Upper lobe of left lung (tissue), 4 donors: ENCODE data around the gene MUCL3.

Source experiments
- POLR2A ChIP-seq, 4 donors: fragments of 450-650 bp; IDR thresholded peaks; one replicate each; pipeline ENCODE4 v1.5.1; 2016 to 2017; ENCODE audit warnings: antibody characterized with exemption in 4 of 4, mild to moderate bottlenecking in 2 of 4
- POLR2AphosphoS5 ChIP-seq, 2 donors: sonication (generic); formaldehyde crosslinking; IDR thresholded peaks; one replicate each; pipeline ENCODE4 v1.5.1; 2017; ENCODE audit warnings: antibody characterized with exemption in 2 of 2
- TF ChIP-seq, protein P1 (sequence below), 6 experiments: fragments of 450-650 bp in 4 of 6; fragments of 200-600 bp in 2 of 6; sonication (generic) in 2 of 6; IDR thresholded peaks; one replicate each; pipeline ENCODE4 v1.5.1; 2016 to 2019; ENCODE audit warnings: antibody characterized with exemption in 6 of 6

DNA sequence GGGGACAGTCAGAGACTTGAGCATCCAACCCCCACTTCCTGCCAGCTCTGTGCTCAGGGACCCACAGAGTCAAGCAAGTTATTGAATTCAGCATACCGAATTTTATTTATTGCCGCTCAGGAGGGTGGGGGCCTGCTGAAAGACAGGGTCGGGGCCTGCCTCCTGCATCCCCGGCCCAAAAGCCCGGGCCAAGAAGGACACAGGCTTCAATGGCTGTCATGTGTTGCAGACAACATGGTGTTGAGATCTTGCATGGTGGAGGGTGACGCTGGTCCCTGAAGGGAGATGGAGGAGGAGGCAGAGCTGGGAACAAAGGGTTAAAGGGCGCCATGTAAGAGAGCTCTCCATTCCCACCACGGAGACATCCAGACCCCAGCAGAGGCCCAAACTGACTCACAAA lies 9.5 kb upstream of the MUCL3 start:
- TF ChIP-seq, protein P1, sequence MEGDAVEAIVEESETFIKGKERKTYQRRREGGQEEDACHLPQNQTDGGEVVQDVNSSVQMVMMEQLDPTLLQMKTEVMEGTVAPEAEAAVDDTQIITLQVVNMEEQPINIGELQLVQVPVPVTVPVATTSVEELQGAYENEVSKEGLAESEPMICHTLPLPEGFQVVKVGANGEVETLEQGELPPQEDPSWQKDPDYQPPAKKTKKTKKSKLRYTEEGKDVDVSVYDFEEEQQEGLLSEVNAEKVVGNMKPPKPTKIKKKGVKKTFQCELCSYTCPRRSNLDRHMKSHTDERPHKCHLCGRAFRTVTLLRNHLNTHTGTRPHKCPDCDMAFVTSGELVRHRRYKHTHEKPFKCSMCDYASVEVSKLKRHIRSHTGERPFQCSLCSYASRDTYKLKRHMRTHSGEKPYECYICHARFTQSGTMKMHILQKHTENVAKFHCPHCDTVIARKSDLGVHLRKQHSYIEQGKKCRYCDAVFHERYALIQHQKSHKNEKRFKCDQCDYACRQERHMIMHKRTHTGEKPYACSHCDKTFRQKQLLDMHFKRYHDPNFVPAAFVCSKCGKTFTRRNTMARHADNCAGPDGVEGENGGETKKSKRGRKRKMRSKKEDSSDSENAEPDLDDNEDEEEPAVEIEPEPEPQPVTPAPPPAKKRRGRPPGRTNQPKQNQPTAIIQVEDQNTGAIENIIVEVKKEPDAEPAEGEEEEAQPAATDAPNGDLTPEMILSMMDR (IDR thresholded peaks at IDR 0.05), result no peak
- TF ChIP-seq POLR2A (IDR thresholded peaks at IDR 0.05), result no peak
- TF ChIP-seq POLR2AphosphoS5 (IDR thresholded peaks at IDR 0.05), result no peak
